ENCODE results near the gene BPIFB6.

The BPIFB6 gene

DNA sequence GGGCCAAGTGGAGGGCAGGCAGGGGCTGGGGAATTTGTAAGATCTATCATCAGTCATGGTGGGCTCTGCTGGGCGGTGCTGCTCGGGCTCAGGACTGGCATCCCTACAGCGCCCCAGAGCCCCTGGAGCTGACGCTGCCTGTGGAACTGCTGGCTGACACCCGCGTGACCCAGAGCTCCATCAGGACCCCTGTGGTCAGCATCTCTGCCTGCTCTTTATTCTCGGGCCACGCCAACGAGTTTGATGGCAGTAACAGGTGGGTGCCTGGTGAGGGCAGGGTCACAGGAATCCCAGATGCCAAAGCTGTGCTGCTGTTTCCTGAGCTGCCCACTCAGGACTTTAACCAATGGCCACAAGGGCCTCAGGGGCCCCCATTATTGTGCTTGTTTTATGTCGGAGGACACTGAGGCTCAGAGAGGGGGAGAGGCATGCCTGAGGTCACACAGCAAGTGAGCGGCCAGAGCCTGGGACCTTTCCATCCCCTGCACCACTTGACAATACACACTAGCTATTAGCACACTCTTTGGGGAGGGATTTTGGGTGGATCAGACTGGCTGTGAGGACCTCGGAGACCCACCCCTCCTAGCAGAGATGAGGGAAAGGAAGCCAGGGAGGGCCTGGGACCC is 17.6 kb upstream of the BPIFB6 start:
- no peak for DNase-seq
- in situ Hi-C loops (cut with HindIII; ENCODE audit: low pct_ligation_motif_present, low pct_unique_long_range_greater_than_20kb, low sequenced_read_pairs) = no loop called here

GRCh38 chr20:33014336-33015113 is 16.9 kb upstream of the BPIFB6 start:
- DNase-seq = no peak
- in situ Hi-C loops (cut with HindIII; ENCODE audit: low pct_ligation_motif_present, low pct_unique_long_range_greater_than_20kb, low sequenced_read_pairs) = no loop called here

- DNase-seq = no peak
- in situ Hi-C loops (cut with HindIII; ENCODE audit: low pct_ligation_motif_present, low pct_unique_long_range_greater_than_20kb, low sequenced_read_pairs) = no loop called here
Observed at GRCh38 chr20:33015114-33015484, 16.3 kb upstream of the BPIFB6 start.

DNA sequence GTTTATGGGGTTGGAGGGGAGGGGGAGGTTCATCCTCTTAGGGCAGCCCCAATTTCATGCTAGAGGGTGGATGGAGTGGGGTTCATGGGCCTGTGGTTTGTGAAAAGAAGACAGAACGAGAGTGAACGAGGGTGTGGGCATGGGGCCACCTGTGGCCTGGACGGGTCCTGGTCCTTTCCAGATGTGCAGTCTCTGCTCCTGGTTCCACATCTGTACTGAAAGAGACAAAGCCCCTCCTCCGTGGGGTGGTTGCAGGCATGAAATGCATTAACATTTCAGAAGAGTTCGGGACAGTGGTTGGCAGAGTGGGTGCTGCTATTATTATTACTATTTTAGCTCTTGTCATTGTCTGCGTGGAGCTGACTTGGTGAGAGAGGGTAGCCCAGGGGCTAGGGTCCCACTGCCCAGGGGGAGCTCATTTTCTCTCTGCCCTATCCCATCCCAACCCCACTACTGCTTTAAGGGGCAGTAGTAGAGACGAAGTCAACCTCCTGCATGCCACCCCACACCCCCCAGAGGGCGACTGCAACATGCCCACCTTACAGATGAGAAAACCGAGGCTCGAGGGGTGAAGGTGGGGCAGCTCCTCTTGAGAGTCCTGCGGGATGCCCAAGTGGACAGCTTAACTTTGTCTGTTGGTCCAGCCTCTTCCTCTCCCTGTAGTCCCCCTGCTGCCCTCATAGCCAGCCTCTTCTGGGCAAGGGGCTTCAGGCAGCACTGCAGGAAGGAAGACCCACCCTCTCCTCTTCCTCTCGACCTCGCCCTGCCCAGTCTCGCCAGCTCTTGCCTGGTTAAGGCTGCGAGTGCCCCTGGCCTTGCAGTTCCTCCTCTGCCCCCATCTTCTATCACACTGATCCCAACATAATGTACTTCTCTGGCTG is 15.5 kb upstream of the BPIFB6 start:
- no peak for DNase-seq
- in situ Hi-C loops (cut with HindIII; ENCODE audit: low pct_ligation_motif_present, low pct_unique_long_range_greater_than_20kb, low sequenced_read_pairs) = no loop called here

DNA sequence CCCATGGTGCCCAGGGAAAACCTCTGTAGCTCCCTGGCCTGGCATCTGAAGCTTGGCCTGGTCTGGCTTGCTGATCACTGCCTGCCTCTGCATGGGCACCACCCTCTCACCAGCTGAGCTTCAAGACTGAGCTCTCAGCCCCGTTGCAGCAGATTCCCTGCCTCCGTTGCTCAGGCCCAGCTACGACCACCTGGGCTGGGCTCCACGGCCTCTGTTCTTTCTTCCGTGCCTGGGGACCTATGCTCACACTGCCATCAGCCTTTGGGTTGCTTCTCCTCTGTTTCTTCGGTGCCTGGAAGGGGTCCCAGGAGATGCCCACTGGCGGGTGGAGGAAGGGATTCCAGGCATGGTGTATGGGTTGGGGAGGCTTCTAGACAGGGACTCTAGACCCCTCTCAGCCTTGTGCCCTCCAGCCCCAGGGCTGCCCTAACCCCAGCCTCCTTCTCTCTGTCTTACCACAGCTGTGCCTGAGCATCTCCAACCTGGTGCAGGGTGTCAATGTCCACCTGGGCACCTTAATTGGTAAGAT is 14.8 kb upstream of the BPIFB6 start:
- in situ Hi-C loops (cut with HindIII; ENCODE audit: low pct_ligation_motif_present, low pct_unique_long_range_greater_than_20kb, low sequenced_read_pairs) = no loop called here
- DNase-seq = no peak

DNA sequence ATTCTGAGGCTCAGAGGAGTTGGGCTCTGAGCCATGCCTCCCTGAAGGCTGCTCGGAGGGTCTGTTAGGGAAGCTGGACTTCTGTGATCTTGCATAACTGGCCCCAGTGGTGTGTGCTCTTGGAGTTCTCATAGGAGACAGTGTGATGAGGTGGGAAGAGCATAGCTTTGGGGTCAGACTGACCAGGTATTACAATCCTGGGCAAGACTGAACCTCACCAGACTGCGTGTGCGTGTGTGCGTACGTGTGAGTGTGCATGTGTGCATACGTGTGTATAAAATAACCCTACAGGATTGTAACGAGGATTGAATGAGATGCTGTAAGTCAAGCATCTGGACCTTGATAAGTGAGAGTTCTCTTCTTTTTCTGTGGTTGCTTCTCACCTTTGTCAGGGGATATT is 13.9 kb upstream of the BPIFB6 start:
- no peak for DNase-seq
- in situ Hi-C loops (cut with HindIII; ENCODE audit: low pct_ligation_motif_present, low pct_unique_long_range_greater_than_20kb, low sequenced_read_pairs) = no loop called here

DNA sequence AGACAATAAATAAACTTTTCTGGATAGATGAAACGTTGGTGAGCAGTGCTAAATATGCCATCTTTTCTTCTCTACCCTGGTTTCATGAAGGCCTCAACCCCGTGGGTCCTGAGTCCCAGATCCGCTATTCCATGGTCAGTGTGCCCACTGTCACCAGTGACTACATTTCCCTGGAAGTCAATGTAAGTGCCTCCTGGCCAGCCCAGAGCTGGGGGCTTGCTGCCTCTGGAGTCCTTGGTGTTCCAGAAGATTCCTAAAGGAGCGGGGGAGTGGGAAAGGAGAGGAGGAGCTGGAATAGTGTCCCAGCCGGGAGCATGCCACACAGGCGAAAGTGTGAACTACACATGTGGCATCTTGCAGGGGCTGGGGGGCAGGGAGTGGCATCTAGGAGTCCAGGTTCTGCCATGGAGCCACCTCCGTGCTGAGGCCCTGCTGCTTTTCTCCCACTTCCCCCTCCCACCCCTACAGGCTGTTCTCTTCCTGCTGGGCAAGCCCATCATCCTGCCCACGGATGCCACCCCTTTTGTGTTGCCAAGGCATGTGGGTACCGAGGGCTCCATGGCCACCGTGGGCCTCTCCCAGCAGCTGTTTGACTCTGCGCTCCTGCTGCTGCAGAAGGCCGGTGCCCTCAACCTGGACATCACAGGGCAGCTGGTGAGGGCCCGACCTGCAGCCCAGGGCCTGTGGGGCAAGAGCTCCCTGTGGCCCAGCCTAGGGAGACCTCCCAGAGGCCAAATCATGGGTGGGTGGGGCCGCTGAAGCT is 13.1 kb upstream of the BPIFB6 start:
- no peak for DNase-seq
- in situ Hi-C loops (cut with HindIII; ENCODE audit: low pct_ligation_motif_present, low pct_unique_long_range_greater_than_20kb, low sequenced_read_pairs) = no loop called here

DNA sequence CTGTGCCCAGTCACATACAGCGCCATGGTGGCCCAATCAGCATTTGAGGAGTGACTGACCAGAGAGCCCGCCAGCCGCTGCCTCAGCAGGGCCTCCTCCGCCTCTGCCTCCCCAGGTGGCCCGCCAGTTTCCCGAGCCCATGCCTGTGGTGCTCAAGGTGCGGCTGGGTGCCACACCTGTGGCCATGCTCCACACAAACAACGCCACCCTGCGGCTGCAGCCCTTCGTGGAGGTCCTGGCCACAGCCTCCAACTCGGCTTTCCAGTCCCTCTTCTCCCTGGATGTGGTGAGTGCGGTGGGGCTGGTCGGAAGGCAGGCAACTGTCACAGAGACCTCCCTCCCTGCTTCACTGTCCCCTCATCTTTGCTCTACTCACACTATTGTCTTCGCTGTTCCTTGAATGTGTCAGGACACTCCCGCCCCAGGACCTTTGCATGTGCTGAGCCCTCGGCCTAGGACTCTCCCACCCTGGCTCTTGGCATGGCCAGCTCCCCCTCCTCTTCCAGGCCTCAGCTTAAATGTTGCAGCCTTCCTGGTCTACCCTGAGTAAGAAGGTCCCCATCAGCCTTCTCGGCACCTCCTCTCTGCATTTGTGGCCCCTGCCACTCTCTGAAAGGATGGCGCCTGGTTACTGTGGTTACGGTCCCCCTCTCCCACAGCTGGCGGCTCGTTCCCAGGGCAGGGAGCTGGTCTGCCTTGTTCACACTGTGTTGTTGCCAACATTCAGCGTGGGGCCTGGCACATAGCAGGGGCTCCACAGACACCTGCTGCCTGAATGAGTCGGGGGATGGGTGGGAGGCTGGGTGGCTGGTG is 11.8 kb upstream of the BPIFB6 start:
- no peak for DNase-seq
- in situ Hi-C loops (cut with HindIII; ENCODE audit: low pct_ligation_motif_present, low pct_unique_long_range_greater_than_20kb, low sequenced_read_pairs) = no loop called here

- no peak for DNase-seq
- in situ Hi-C loops (cut with HindIII; ENCODE audit: low pct_ligation_motif_present, low pct_unique_long_range_greater_than_20kb, low sequenced_read_pairs) = no loop called here
Observed at GRCh38 chr20:33020278-33021161, 10.9 kb upstream of the BPIFB6 start.

- in situ Hi-C loops (cut with HindIII; ENCODE audit: low pct_ligation_motif_present, low pct_unique_long_range_greater_than_20kb, low sequenced_read_pairs) = no loop called here
- DNase-seq = no peak
Observed at GRCh38 chr20:33021879-33022278, 9.6 kb upstream of the BPIFB6 start.

GRCh38 chr20:33022289-33022688 is 9.2 kb upstream of the BPIFB6 start:
- in situ Hi-C loops (cut with HindIII; ENCODE audit: low pct_ligation_motif_present, low pct_unique_long_range_greater_than_20kb, low sequenced_read_pairs) = no loop called here
- no peak for DNase-seq

- no peak for DNase-seq
- in situ Hi-C loops (cut with HindIII; ENCODE audit: low pct_ligation_motif_present, low pct_unique_long_range_greater_than_20kb, low sequenced_read_pairs) = no loop called here
Observed at GRCh38 chr20:33022694-33023438, 8.6 kb upstream of the BPIFB6 start.

GRCh38 chr20:33023439-33024242 is 7.8 kb upstream of the BPIFB6 start:
- no peak for DNase-seq
- in situ Hi-C loops (cut with HindIII; ENCODE audit: low pct_ligation_motif_present, low pct_unique_long_range_greater_than_20kb, low sequenced_read_pairs) = no loop called here

DNA sequence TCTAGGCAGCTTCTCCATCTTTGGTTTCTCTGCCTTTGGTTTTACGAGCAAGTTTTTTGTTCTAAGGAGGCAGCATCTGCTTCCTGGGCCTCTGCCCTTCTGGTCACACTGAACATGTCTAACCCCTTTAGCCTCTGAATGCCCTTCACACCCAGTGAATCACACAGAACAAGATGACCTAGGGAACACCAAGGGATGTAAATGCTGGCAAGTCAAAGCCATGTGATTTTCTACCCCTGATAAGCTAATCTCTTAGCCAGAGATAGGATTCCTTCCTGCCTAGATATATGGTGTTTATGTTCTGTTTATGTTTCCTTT is 7.2 kb upstream of the BPIFB6 start:
- no peak for DNase-seq
- in situ Hi-C loops (cut with HindIII; ENCODE audit: low pct_ligation_motif_present, low pct_unique_long_range_greater_than_20kb, low sequenced_read_pairs) = no loop called here

GRCh38 chr20:33024609-33025317 is 6.7 kb upstream of the BPIFB6 start:
- in situ Hi-C loops (cut with HindIII; ENCODE audit: low pct_ligation_motif_present, low pct_unique_long_range_greater_than_20kb, low sequenced_read_pairs) = no loop called here
- no peak for DNase-seq
